ENCODE measurements around the gene CREB5.

CREB5 gene

GRCh38 chr7:28658381-28658780 is 246.1 kb downstream of the CREB5 start:
- H3K27ac Mint-ChIP-seq, result no peak overlapping the region
- no peaks in the 10 kb centered on the region for H3K36me3 Mint-ChIP-seq (ENCODE audit: low read depth)
- H3K27me3 Mint-ChIP-seq (ENCODE audit: low read depth), result peaks cover 11% of the 10 kb centered on the region

GRCh38 chr7:28660132-28660531 is 247.8 kb downstream of the CREB5 start:
- peaks cover 11% of the 10 kb centered on the region for H3K4me1 Mint-ChIP-seq (ENCODE audit: low read depth)
- H3K4me3 Mint-ChIP-seq, result no peak overlapping the region
- H3K9me3 Mint-ChIP-seq, result peaks cover 18% of the 10 kb centered on the region
- H3K36me3 Mint-ChIP-seq (ENCODE audit: low read depth), result no peaks in the 10 kb centered on the region
- H3K27me3 Mint-ChIP-seq (ENCODE audit: low read depth), result peaks cover 23% of the 10 kb centered on the region
- H3K27ac Mint-ChIP-seq, result no peak overlapping the region
- no peak for DNase-seq (ENCODE audit: low spot score)

More at GRCh38 chr7:28658381-28658780, 246.1 kb downstream of the CREB5 start:
- H3K4me3 Mint-ChIP-seq, result no peak overlapping the region
- H3K9me3 Mint-ChIP-seq, result peaks cover 18% of the 10 kb centered on the region
- DNase-seq (ENCODE audit: low spot score), result no peak
- H3K4me1 Mint-ChIP-seq (ENCODE audit: low read depth), result peaks cover 11% of the 10 kb centered on the region

- Mint-ChIP-seq H3K36me3 (ENCODE audit: low read depth) (no peaks in the 10 kb centered on the region), H3K4me3 (peak overlapping the region; percentile 18), H3K4me1 (ENCODE audit: low read depth) (peaks cover 11% of the 10 kb centered on the region), H3K9me3 (peaks cover 18% of the 10 kb centered on the region), H3K27ac (no peak overlapping the region), H3K27me3 (ENCODE audit: low read depth) (peaks cover 23% of the 10 kb centered on the region)
- DNase-seq (ENCODE audit: low spot score), result no peak
These were observed 249.7 kb downstream of the CREB5 start for GRCh38 chr7:28661826-28662595.

GRCh38 chr7:28666154-28666553 is 253.8 kb downstream of the CREB5 start:
- H3K9me3 Mint-ChIP-seq, result peaks cover 7% of the 10 kb centered on the region
- H3K4me1 Mint-ChIP-seq (ENCODE audit: low read depth), result peaks cover 11% of the 10 kb centered on the region
- H3K27me3 Mint-ChIP-seq (ENCODE audit: low read depth), result peaks cover 23% of the 10 kb centered on the region
- DNase-seq (ENCODE audit: low spot score), result no peak
- no peaks in the 10 kb centered on the region for H3K36me3 Mint-ChIP-seq (ENCODE audit: low read depth)
- no peak overlapping the region for H3K4me3 Mint-ChIP-seq
- no peak overlapping the region for H3K27ac Mint-ChIP-seq

DNA sequence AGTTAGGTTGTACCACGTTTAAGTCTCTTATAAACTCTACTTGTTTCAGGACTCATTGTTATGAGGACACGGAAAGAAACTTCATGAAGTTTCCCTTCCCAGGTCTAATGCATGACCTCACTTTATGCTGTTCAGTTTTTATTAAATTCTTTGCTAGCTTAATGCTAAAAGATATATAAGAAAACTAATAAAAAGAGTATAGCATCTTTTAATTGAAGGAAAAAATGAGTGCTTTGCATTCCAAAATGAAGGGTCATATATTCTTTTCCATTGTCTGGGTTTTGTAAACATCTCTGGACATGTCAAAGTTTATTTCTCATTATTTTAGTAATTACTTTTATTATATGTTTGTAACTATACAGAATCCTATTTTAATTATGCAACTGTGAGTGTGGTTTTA is 255.8 kb downstream of the CREB5 start:
- no peaks in the 10 kb centered on the region for H3K4me1 Mint-ChIP-seq (ENCODE audit: low read depth)
- no peak overlapping the region for H3K27ac Mint-ChIP-seq
- peaks cover 12% of the 10 kb centered on the region for H3K27me3 Mint-ChIP-seq (ENCODE audit: low read depth)
- DNase-seq (ENCODE audit: low spot score), result no peak
- no peak overlapping the region for H3K4me3 Mint-ChIP-seq
- H3K9me3 Mint-ChIP-seq, result no peaks in the 10 kb centered on the region
- no peaks in the 10 kb centered on the region for H3K36me3 Mint-ChIP-seq (ENCODE audit: low read depth)

GRCh38 chr7:28669330-28669729 is 257.0 kb downstream of the CREB5 start:
- no peak for DNase-seq (ENCODE audit: low spot score)

DNA sequence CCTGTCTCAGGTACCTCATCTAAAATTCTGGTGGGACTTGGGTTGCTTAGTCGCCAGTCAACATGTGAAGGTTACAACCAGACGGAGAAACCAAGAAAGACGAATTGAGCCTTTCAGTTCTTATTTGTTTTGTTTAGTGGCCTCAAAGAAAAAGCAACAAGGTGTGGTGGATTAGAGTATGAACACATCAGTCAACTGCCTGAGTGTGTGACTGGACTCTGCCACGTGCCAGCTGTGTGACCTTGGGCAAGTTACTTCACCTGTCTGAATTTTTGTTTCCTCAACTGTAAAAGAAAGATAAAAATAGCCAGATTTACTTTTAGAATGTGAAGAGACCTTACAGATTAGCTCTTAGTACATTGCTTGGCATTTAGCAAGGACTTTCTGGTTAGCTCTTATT is 259.2 kb downstream of the CREB5 start:
- H3K4me1 Mint-ChIP-seq (ENCODE audit: low read depth), result no peaks in the 10 kb centered on the region
- H3K27me3 Mint-ChIP-seq (ENCODE audit: low read depth), result no peaks in the 10 kb centered on the region
- no peak for DNase-seq (ENCODE audit: low spot score)
- H3K27ac Mint-ChIP-seq, result no peak overlapping the region
- H3K36me3 Mint-ChIP-seq (ENCODE audit: low read depth), result no peaks in the 10 kb centered on the region
- H3K4me3 Mint-ChIP-seq, result no peak overlapping the region
- no peaks in the 10 kb centered on the region for H3K9me3 Mint-ChIP-seq

More at GRCh38 chr7:28669330-28669729, 257.0 kb downstream of the CREB5 start:
- Mint-ChIP-seq H3K4me1 (ENCODE audit: low read depth) (no peaks in the 10 kb centered on the region), H3K9me3 (no peaks in the 10 kb centered on the region), H3K27me3 (ENCODE audit: low read depth) (peaks cover 6% of the 10 kb centered on the region), H3K36me3 (ENCODE audit: low read depth) (no peaks in the 10 kb centered on the region), H3K27ac (no peak overlapping the region), H3K4me3 (no peak overlapping the region)

- no peaks in the 10 kb centered on the region for H3K36me3 Mint-ChIP-seq (ENCODE audit: low read depth)
- no peak overlapping the region for H3K4me3 Mint-ChIP-seq
- no peak for DNase-seq (ENCODE audit: low spot score)
- no peaks in the 10 kb centered on the region for H3K9me3 Mint-ChIP-seq
- H3K27ac Mint-ChIP-seq, result no peak overlapping the region
- no peaks in the 10 kb centered on the region for H3K4me1 Mint-ChIP-seq (ENCODE audit: low read depth)
- H3K27me3 Mint-ChIP-seq (ENCODE audit: low read depth), result no peaks in the 10 kb centered on the region
These were observed 260.1 kb downstream of the CREB5 start for GRCh38 chr7:28672397-28672797.

- no peaks in the 10 kb centered on the region for H3K36me3 Mint-ChIP-seq (ENCODE audit: low read depth)
- DNase-seq (ENCODE audit: low spot score), result no peak
- H3K4me1 Mint-ChIP-seq (ENCODE audit: low read depth), result no peaks in the 10 kb centered on the region
- H3K9me3 Mint-ChIP-seq, result no peaks in the 10 kb centered on the region
- no peaks in the 10 kb centered on the region for H3K27me3 Mint-ChIP-seq (ENCODE audit: low read depth)
- H3K27ac Mint-ChIP-seq, result no peak overlapping the region
- H3K4me3 Mint-ChIP-seq, result no peak overlapping the region
These were observed 262.1 kb downstream of the CREB5 start for GRCh38 chr7:28674359-28674782.

DNA sequence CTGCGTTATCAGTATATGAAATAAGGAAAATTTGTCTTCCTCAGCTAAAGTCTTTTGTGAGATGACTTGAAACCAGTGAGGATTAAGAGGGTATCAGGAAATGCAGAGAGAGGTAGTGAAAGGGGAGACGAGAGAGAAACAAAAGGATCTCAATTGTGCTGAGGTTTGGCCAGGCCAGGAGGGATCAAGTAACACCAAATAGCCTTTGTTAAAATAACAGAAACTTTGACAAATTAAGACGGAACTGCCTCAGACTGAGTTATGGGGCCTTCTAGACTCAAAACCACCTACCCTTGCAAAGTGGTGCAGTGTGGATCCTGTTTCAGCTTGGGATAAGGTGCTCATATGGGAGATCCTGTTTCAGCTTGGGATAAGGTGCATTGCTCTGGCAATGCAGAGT is 263.1 kb downstream of the CREB5 start:
- no peak overlapping the region for H3K4me3 Mint-ChIP-seq
- DNase-seq (ENCODE audit: low spot score), result no peak
- H3K27me3 Mint-ChIP-seq (ENCODE audit: low read depth), result no peaks in the 10 kb centered on the region
- H3K9me3 Mint-ChIP-seq, result no peaks in the 10 kb centered on the region
- H3K27ac Mint-ChIP-seq, result no peak overlapping the region
- H3K4me1 Mint-ChIP-seq (ENCODE audit: low read depth), result no peaks in the 10 kb centered on the region
- no peaks in the 10 kb centered on the region for H3K36me3 Mint-ChIP-seq (ENCODE audit: low read depth)

DNA sequence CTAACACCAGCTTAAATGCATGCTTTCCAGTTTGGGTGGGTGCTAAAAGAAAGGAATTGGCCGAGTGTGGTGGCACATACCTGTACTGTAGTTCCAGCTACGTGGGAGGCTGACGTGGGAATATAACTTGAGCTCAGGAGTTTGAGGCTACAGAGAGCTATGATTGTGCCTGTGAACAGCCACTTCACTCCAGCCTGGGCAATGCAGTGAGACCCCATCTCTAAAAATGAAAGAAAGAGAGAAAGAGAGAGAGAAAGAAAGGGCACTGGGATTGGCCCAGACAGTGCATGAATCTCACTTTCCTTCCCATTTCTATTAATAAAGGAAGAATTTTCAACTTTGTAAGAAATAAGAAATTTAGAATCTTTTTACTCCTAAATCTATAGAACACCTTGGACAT is 265.4 kb downstream of the CREB5 start:
- Mint-ChIP-seq H3K36me3 (ENCODE audit: low read depth) (no peaks in the 10 kb centered on the region), H3K4me3 (no peak overlapping the region), H3K9me3 (no peaks in the 10 kb centered on the region), H3K4me1 (ENCODE audit: low read depth) (no peaks in the 10 kb centered on the region), H3K27ac (no peak overlapping the region), H3K27me3 (ENCODE audit: low read depth) (no peaks in the 10 kb centered on the region)
- DNase-seq (ENCODE audit: low spot score), result no peak

GRCh38 chr7:28678431-28678965 is 266.2 kb downstream of the CREB5 start:
- H3K36me3 Mint-ChIP-seq (ENCODE audit: low read depth), result no peaks in the 10 kb centered on the region
- H3K4me1 Mint-ChIP-seq (ENCODE audit: low read depth), result no peaks in the 10 kb centered on the region
- no peak overlapping the region for H3K27ac Mint-ChIP-seq
- no peak for DNase-seq (ENCODE audit: low spot score)
- H3K27me3 Mint-ChIP-seq (ENCODE audit: low read depth), result no peaks in the 10 kb centered on the region
- H3K9me3 Mint-ChIP-seq, result no peaks in the 10 kb centered on the region
- H3K4me3 Mint-ChIP-seq, result no peak overlapping the region

DNA sequence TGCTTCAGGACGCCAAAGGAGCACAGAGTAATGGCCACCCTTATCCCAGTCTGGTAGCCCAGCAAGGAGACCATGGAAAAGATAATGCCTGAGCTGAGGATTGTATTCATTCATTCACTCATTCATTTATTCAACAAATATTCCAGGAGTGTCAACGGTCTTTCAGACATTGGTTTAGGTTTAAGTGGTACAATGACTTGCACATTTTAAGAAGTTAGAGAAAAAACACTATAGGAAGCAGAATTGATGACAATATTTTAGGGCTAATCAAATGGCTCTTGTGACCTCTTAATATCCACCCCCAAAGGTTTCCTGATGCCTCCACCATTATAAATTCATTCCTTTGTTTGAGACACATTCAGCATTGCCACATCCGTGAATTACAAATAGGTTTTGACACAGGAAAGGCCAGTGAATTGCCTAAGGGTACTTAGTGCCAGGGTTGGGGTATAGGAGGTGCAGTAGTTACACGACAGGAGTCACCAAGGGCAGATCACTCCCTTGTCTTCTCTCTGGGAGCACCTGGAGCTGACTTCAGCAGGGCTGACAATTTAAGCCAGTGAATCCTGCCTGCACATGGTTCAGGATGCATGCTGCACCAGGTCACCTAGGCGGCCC is 269.5 kb downstream of the CREB5 start:
- no peak overlapping the region for H3K27ac Mint-ChIP-seq
- H3K9me3 Mint-ChIP-seq, result no peaks in the 10 kb centered on the region
- no peak for DNase-seq (ENCODE audit: low spot score)
- H3K27me3 Mint-ChIP-seq (ENCODE audit: low read depth), result no peaks in the 10 kb centered on the region
- no peak overlapping the region for H3K4me3 Mint-ChIP-seq
- no peaks in the 10 kb centered on the region for H3K4me1 Mint-ChIP-seq (ENCODE audit: low read depth)
- no peaks in the 10 kb centered on the region for H3K36me3 Mint-ChIP-seq (ENCODE audit: low read depth)

DNA sequence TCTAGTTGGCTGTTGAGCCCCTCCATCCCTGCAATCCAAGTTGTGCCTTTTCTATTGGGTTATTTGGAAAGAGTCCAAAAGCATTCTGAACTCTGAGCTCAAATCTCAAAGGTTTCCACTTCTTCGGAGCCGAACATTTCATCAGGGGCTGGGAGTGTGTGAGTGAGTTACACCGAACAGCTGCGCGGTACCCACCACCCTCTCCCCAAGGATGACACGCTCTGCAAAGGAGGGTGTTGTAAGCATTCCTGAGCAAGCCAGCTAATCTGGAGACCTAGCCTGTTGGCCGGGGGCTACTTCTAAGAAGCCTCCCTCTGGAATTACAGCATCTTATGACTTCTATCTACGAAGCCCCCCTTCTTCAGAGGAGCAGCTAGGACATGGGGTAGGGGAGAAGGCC is 270.5 kb downstream of the CREB5 start:
- Mint-ChIP-seq H3K4me1 (ENCODE audit: low read depth) (no peaks in the 10 kb centered on the region), H3K27me3 (ENCODE audit: low read depth) (no peaks in the 10 kb centered on the region), H3K36me3 (ENCODE audit: low read depth) (no peaks in the 10 kb centered on the region), H3K9me3 (no peaks in the 10 kb centered on the region), H3K4me3 (no peak overlapping the region), H3K27ac (no peak overlapping the region)
- DNase-seq (ENCODE audit: low spot score), result no peak

Data from T-helper 2 cell treated with Interferon-gamma antibody and Interleukin-4, amounts not matched to agents 5 μg/mL and 100 μg/mL, for 36 hours (primary cell).